MG63 (cell line): Measurements from ENCODE around the gene PURB. TPM values are rescaled to one million over a fixed set of nuclear protein-coding genes. Genes with fewer than 3 reads are reported as not detected.
"Not testable (repeated sequence)": the region's sequence is repeated elsewhere in the genome, so short reads cannot be mapped to it uniquely, and the experiment has no call there.

Experiments
- DNase-seq: peaks from one replicate; pipeline ENCODE4 v3.0.0-alpha.2; 2020
- H3K27me3 ChIP-seq: fragments of 250-450 bp; sonication (Bioruptor Pico); 2 replicates; pipeline ENCODE4 v1.5.1; 2020; ENCODE audit warnings: mild to moderate bottlenecking, moderate library complexity
- H3K36me3 ChIP-seq: fragments of 250-450 bp; sonication (Bioruptor Pico); 2 replicates; pipeline ENCODE4 v1.5.1; 2020; ENCODE audit warnings: mild to moderate bottlenecking, moderate library complexity
- H3K4me3 ChIP-seq: fragments of 250-450 bp; sonication (Bioruptor Pico); 2 replicates; pipeline ENCODE4 v1.5.1; 2020; ENCODE audit warnings: mild to moderate bottlenecking, moderate library complexity
- H3K9me3 ChIP-seq: fragments of 250-450 bp; sonication (Bioruptor Pico); 2 replicates; pipeline ENCODE4 v1.5.1; 2020; ENCODE audit warnings: mild to moderate bottlenecking, moderate library complexity
- total RNA-seq: library from RNA; depleted of rRNA; stranded (reverse); fragments of >200 nt; shearing (Covaris generic); gene quantifications from 2 replicates; pipeline ENCODE4 v1.2.3, GENCODE V29; 2014; ENCODE audit warnings: low replicate concordance; rRNA removed

The PURB gene
- total RNA-seq, 1 experiment from 2014 or later: 12.0 TPM

DNA sequence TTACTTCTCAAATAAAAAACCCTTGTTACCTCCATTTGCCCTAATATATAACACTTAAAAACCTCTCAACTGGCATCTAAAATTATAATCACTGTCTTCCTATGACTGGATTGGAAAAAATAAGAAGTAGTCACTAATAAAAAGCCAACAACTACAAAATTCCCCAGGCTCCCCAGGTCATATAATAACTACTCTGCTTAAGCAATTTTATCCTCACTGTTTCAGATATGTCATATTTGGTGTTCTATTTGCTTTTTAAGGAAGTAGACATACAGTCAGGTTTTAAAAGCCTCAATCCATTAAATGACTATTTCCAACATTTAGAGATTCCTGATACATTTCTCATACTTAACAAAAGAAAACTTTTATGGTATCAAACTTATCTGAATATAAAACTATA is 39.9 kb downstream of the PURB start:
- H3K9me3 ChIP-seq: no peaks in the 10 kb centered on the region
- DNase-seq: no peak
- H3K4me3 ChIP-seq: peak overlapping the region; percentile 89
- no peaks in the 10 kb centered on the region for H3K27me3 ChIP-seq
- peaks cover 29% of the 10 kb centered on the region for H3K36me3 ChIP-seq

DNA sequence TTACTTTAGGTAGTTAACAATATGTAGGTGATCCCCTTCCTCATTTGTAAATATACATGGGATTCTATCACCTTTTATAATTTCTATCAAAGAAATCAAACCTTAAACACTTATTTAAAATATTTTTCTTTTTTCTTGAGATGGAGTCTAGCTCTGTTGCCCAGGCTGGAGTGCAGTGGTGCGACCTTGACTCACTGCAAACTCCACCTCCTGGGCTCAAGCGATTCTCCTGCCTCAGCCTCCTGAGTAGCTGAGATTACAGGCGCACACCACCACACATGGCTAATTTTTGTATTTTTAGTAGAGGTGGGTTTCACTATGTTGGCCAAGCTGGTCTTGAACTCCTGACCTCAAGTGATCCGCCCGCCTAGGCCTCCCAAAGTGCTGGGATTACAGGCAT is 41.9 kb downstream of the PURB start:
- not testable (repeated sequence) for H3K9me3 ChIP-seq, H3K4me3 ChIP-seq, H3K27me3 ChIP-seq, DNase-seq
- H3K36me3 ChIP-seq: peaks cover 43% of the 10 kb centered on the region

DNA sequence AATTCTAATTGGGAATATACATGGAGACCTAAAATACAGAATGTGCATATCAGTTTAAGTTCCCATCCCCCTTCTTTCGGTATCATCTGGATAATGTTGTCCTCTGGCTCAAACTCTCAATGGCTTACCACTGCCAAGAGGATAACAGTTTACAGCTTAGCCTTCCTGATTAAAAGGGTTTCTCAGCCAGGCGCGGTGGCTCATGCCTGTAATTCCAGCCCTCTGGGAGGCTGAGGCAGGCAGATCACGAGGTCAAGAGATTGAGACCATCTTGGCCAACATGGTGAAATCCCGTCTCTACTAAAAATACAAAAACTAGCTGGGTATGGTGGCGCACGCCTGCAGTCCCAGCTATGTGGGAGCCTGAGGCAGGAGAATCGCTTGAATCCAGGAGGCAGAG is 42.7 kb downstream of the PURB start:
- not testable (repeated sequence) for DNase-seq, H3K4me3 ChIP-seq, H3K9me3 ChIP-seq, H3K27me3 ChIP-seq
- peaks cover 44% of the 10 kb centered on the region for H3K36me3 ChIP-seq

DNA sequence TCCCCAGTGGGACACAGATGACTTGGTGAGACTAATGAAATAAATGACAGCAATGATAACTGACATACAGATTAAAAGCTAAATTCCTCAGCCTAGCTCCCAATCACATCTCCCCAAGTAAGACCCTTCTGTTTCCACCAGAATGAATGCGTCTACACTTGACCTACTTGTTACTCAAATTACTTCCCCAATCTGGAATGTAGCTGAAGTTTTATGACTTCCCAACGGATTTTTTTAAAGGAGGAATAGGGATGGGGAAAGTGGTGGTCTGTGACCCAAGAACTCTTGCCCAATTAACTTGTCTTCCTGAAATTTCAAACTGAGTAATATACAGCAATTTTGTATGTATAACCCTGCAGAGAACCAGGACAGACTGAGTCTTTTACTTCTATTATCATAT is 46.6 kb downstream of the PURB start:
- Histone ChIP-seq H3K27me3 (no peaks in the 10 kb centered on the region), H3K36me3 (peaks cover 71% of the 10 kb centered on the region), H3K4me3 (no peak overlapping the region), H3K9me3 (no peaks in the 10 kb centered on the region)
- no peak for DNase-seq

DNA sequence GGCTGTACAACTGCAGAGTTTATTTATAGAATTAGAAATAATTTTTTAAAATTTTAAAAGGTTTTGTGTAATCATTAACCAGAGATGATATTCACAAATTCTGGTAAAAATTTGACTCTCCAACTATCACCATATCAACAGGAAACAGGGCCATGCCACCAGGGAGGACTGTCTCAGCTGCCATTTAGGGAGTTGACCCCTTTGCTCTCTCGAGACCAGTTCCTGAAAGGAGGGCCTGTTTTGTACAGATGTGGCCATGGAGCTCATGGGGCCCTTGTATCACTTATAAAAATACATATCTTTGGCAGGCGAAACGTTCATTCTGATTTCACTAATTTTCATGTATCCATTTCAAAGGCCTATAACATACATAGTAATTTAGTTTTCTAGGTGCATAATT is 57.8 kb downstream of the PURB start:
- no peak overlapping the region for H3K4me3 ChIP-seq
- no peaks in the 10 kb centered on the region for H3K9me3 ChIP-seq
- DNase-seq: no peak
- peaks cover 67% of the 10 kb centered on the region for H3K36me3 ChIP-seq
- no peaks in the 10 kb centered on the region for H3K27me3 ChIP-seq

Other genes with a start within 250 kb of the PURB start
- 2.0 and 6.6 TPM in 2 replicates for gene ZMIZ2, start 136.7 kb downstream of the PURB start, total RNA-seq
- 6,024 and 6,806 TPM in 2 replicates for gene PPIA, start 88.8 kb downstream of the PURB start, total RNA-seq
- 352 and 425 TPM in 2 replicates for gene H2AZ2, start 37.4 kb downstream of the PURB start, total RNA-seq
- 0.03 TPM in 1 of 2 replicates, not detected in the other for gene MYO1G, start 93.5 kb upstream of the PURB start, total RNA-seq
- 43.2 and 50.6 TPM in 2 replicates for gene CCM2, start 114.7 kb upstream of the PURB start, total RNA-seq
- gene NACAD, start 203.4 kb upstream of the PURB start, total RNA-seq: not detected in 2 replicates
- 82.0 and 126 TPM in 2 replicates for gene TBRG4, start 226.2 kb upstream of the PURB start, total RNA-seq